ENCODE results near the gene RAB34.
"Not testable (repeated sequence)": the region's sequence is repeated elsewhere in the genome, so short reads cannot be mapped to it uniquely, and the experiment has no call there.

The RAB34 gene

DNA sequence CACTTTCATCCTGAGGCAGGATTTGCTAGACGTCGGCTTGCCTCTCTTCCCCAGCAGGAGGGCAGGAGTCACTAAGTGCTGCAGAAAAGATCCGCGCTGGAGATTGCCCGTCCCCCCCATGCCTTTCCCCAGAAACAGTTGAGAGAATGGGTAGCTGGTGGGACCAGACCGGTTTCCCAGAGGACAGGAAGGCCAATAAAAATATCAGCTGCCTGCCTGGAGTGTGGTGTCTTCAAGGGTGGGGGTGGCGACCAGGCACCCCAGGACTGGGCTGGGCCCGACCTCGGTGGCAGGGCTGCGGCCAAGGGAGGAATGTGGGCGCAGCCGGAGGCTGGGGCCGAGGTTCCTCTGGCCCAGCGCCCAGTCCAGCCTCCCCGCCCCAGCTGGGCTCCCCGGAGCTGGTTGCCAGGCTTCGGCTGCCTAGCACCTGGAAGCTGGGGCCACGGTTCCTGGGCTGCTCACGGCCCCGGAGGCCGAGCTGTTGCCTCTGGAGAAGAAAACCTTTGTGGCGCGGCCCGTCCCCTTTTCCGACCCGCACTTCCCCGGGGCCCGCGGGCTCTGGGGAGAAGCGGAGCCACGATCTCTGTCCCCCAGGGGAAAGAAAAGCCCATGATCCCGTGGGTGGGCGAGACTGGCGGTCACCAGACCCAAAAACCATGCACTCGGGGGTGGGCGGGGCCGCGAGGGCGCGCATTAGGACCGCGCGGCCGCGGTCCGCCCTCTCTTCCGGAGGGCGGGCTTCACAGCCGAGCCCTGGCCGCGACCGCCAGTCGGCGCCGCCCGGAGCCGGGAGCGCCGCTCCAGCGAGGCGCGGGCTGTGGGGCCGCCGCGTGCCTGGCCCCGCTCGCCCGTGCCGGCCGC is 25.8 kb upstream of the RAB34 start, which contains the start of gene TRAF4:
Gene TRAF4, plus strand, starts transcription at position 769 of the 861 bp plus-strand sequence. CDS start 102 bp downstream, outside the sequence.
- Mint-ChIP-seq H3K4me1 (peaks cover 29% of the 10 kb centered on the region), H3K4me3 (peak within 1 kb of the TSS; percentile 80), H3K27me3 (no peaks in the 10 kb centered on the region), H3K36me3 (ENCODE audit: insufficient read depth) (peaks cover 13% of the 10 kb centered on the region), H3K27ac (ENCODE audit: low read depth) (peak within 1 kb of the TSS; percentile 86), H3K9me3 (no peaks in the 10 kb centered on the region)
- ATAC-seq (replicated peaks; ENCODE audit: extremely low read depth, poor library complexity, severe bottlenecking) (peak; percentile 91), DNase-seq (ENCODE audit: low spot score in 2 of 2) (peak; percentile 47 to 48)

- Mint-ChIP-seq H3K27ac (ENCODE audit: low read depth) (no peak overlapping the region), H3K4me1 (peaks cover 31% of the 10 kb centered on the region), H3K4me3 (peak overlapping the region; percentile 60), H3K27me3 (no peaks in the 10 kb centered on the region), H3K36me3 (ENCODE audit: insufficient read depth) (peaks cover 13% of the 10 kb centered on the region), H3K9me3 (no peaks in the 10 kb centered on the region)
- ATAC-seq (replicated peaks; ENCODE audit: extremely low read depth, poor library complexity, severe bottlenecking) (no peak), DNase-seq (ENCODE audit: low spot score in 2 of 2) (no peak)
Measured at GRCh38 chr17:28741358-28742349, 24.0 kb upstream of the RAB34 start.

DNA sequence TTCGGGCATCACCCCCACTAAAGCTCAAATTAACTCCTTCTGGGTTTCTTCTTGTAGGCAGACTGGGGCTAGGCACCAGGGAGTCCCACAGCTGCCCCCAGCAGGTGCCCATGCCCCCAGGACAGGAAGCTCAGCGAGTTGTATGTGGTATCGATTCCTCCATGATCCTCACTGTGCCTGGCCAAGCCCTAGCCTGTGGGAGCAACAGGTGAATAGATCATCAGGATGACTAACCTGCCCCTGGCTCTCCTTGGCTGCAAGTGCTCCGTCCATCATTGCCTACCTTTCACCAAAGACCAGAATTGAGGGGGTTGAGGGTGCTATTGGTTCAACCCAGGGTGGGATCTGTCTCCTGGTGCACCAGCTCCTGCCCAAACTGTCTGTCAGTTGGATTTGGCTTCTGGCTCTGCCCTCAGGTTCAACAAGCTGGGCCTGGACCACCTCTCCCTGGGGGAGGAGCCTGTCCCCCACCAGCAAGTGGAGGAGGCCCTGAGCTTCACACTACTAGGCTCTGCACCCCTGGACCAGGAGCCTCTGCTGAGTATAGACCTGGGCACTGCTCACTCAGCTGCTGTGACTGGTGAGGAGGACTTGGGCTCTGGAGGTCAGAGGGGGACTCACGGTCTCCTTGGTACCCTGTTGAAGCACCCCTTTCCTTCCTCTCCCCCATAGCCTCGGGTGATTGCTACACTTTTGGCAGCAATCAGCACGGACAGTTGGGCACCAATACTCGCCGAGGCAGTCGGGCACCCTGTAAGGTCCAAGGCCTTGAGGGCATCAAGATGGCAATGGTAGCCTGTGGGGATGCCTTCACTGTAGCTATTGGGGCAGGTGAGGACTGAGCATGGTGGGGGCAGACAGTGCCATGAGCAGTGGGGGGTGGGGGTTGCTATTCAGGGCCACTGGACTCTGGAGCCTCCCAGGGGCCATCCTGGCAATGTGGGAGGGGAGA is 23.0 kb upstream of the RAB34 start:
- no peak for DNase-seq (ENCODE audit: low spot score in 2 of 2)
- peaks cover 11% of the 10 kb centered on the region for H3K36me3 Mint-ChIP-seq (ENCODE audit: insufficient read depth)
- H3K4me3 Mint-ChIP-seq = no peak overlapping the region
- H3K27ac Mint-ChIP-seq (ENCODE audit: low read depth) = no peak overlapping the region
- ATAC-seq (replicated peaks; ENCODE audit: extremely low read depth, poor library complexity, severe bottlenecking) = no peak
- peaks cover 24% of the 10 kb centered on the region for H3K4me1 Mint-ChIP-seq
- no peaks in the 10 kb centered on the region for H3K9me3 Mint-ChIP-seq
- no peaks in the 10 kb centered on the region for H3K27me3 Mint-ChIP-seq

GRCh38 chr17:28738680-28739384 is 21.2 kb upstream of the RAB34 start:
- Mint-ChIP-seq H3K9me3 (no peaks in the 10 kb centered on the region), H3K36me3 (ENCODE audit: insufficient read depth) (peaks cover 3% of the 10 kb centered on the region), H3K27ac (ENCODE audit: low read depth) (peak overlapping the region; percentile 64), H3K4me1 (peaks cover 11% of the 10 kb centered on the region), H3K27me3 (no peaks in the 10 kb centered on the region), H3K4me3 (no peak overlapping the region)
- peak; percentile 42 for ATAC-seq (replicated peaks; ENCODE audit: extremely low read depth, poor library complexity, severe bottlenecking)
- DNase-seq (ENCODE audit: low spot score in 2 of 2) = no peak

- H3K27me3 Mint-ChIP-seq = no peaks in the 10 kb centered on the region
Measured at GRCh38 chr17:28737770-28738679, 20.4 kb upstream of the RAB34 start.

DNA sequence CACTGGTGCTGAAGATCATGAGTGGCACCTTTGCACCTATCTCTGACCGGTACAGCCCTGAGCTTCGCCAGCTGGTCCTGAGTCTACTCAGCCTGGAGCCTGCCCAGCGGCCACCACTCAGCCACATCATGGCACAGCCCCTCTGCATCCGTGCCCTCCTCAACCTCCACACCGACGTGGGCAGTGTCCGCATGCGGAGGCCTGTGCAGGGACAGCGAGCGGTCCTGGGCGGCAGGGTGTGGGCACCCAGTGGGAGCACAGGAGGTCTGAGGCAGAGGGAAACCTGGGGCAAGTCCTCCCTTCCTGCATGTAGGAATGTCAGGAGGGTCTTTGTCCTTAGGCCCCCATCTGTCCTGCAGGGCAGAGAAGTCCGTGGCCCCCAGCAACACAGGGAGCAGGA is 19.6 kb upstream of the RAB34 start:
- Mint-ChIP-seq H3K27ac (ENCODE audit: low read depth) (no peak overlapping the region), H3K4me1 (peaks cover 11% of the 10 kb centered on the region), H3K4me3 (no peak overlapping the region), H3K9me3 (no peaks in the 10 kb centered on the region), H3K36me3 (ENCODE audit: insufficient read depth) (peaks cover 1% of the 10 kb centered on the region), H3K27me3 (no peaks in the 10 kb centered on the region)
- DNase-seq (ENCODE audit: low spot score in 2 of 2) (no peak), ATAC-seq (replicated peaks; ENCODE audit: extremely low read depth, poor library complexity, severe bottlenecking) (no peak)

More at GRCh38 chr17:28737770-28738679, 20.4 kb upstream of the RAB34 start:
- ATAC-seq (replicated peaks; ENCODE audit: extremely low read depth, poor library complexity, severe bottlenecking) = peak; percentile 35
- H3K9me3 Mint-ChIP-seq = no peaks in the 10 kb centered on the region
- H3K4me1 Mint-ChIP-seq = peaks cover 11% of the 10 kb centered on the region
- peaks cover 1% of the 10 kb centered on the region for H3K36me3 Mint-ChIP-seq (ENCODE audit: insufficient read depth)
- H3K4me3 Mint-ChIP-seq = no peak overlapping the region
- peak overlapping the region; percentile 64 for H3K27ac Mint-ChIP-seq (ENCODE audit: low read depth)
- no peak for DNase-seq (ENCODE audit: low spot score in 2 of 2)

- H3K4me1 Mint-ChIP-seq = peaks cover 11% of the 10 kb centered on the region
- H3K4me3 Mint-ChIP-seq = not testable (repeated sequence)
Measured at GRCh38 chr17:28735913-28736769, 18.5 kb upstream of the RAB34 start.

DNA sequence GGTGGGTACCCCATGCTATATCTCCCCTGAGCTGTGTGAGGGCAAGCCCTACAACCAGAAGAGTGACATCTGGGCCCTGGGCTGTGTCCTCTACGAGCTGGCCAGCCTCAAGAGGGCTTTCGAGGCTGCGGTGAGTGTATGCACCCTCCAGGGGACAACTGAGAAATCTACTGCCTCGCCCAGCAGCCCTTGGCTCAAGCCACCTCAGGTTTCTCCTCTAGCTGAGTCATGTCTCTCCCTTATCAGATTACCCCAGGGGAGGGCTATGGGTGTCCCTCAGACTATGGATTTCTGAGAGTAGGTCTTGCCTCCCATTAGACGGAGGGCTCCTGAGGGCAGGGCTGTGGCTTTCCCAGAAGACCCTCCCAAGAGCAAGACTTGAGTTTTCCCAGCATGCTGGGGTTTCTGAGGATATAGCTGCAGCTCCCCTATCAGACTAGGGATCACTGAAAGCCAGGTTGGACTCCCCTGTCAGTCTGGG is 17.6 kb upstream of the RAB34 start:
- no peaks in the 10 kb centered on the region for H3K9me3 Mint-ChIP-seq
- peaks cover 1% of the 10 kb centered on the region for H3K36me3 Mint-ChIP-seq (ENCODE audit: insufficient read depth)
- DNase-seq (ENCODE audit: low spot score in 2 of 2) (no peak), ATAC-seq (replicated peaks; ENCODE audit: extremely low read depth, poor library complexity, severe bottlenecking) (no peak)
- H3K4me1 Mint-ChIP-seq = peaks cover 11% of the 10 kb centered on the region
- no peak overlapping the region for H3K4me3 Mint-ChIP-seq
- no peaks in the 10 kb centered on the region for H3K27me3 Mint-ChIP-seq
- H3K27ac Mint-ChIP-seq (ENCODE audit: low read depth) = no peak overlapping the region

More at GRCh38 chr17:28735913-28736769, 18.5 kb upstream of the RAB34 start:
- H3K27me3 Mint-ChIP-seq; ATAC-seq (replicated peaks; ENCODE audit: extremely low read depth, poor library complexity, severe bottlenecking); H3K36me3 Mint-ChIP-seq (ENCODE audit: insufficient read depth); H3K27ac Mint-ChIP-seq (ENCODE audit: low read depth); H3K9me3 Mint-ChIP-seq; DNase-seq (ENCODE audit: low spot score in 2 of 2): not testable (repeated sequence)

DNA sequence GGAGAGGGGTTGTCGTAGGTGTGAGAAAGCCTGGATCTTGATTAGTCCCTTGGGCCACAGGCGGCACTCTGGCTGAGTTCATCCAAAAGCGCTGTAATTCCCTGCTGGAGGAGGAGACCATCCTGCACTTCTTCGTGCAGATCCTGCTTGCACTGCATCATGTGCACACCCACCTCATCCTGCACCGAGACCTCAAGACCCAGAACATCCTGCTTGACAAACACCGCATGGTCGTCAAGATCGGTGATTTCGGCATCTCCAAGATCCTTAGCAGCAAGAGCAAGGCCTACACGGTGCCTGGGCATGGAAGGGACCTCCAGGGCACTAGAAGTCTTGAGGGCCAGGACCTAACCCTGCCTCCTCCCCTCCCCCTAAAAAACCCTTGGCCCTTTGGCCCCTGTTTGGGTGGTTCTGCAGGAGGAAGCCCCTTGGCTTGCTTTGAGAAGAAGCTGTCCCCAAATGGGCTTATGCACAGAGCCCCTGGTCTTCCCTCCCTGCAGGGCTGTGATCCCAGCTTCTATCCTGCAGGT is 17.1 kb upstream of the RAB34 start:
- no peak for DNase-seq (ENCODE audit: low spot score in 2 of 2)
- Mint-ChIP-seq H3K36me3 (ENCODE audit: insufficient read depth) (peaks cover 1% of the 10 kb centered on the region), H3K4me1 (peaks cover 12% of the 10 kb centered on the region), H3K27me3 (no peaks in the 10 kb centered on the region), H3K9me3 (no peaks in the 10 kb centered on the region), H3K27ac (ENCODE audit: low read depth) (no peak overlapping the region), H3K4me3 (no peak overlapping the region)
- ATAC-seq (replicated peaks; ENCODE audit: extremely low read depth, poor library complexity, severe bottlenecking) = no peak

GRCh38 chr17:28733346-28733745 is 15.7 kb upstream of the RAB34 start:
- H3K27ac Mint-ChIP-seq (ENCODE audit: low read depth) = no peak overlapping the region
- DNase-seq (ENCODE audit: low spot score in 2 of 2) = no peak
- H3K4me1 Mint-ChIP-seq = peaks cover 13% of the 10 kb centered on the region
- H3K9me3 Mint-ChIP-seq = no peaks in the 10 kb centered on the region
- no peaks in the 10 kb centered on the region for H3K27me3 Mint-ChIP-seq
- H3K4me3 Mint-ChIP-seq = no peak overlapping the region
- no peak for ATAC-seq (replicated peaks; ENCODE audit: extremely low read depth, poor library complexity, severe bottlenecking)
- H3K36me3 Mint-ChIP-seq (ENCODE audit: insufficient read depth) = peaks cover 6% of the 10 kb centered on the region
